Inflammatory macrophage treated with lipopolysaccharide for 1 hour (primary cell): ENCODE results near the gene DIP2C.

Source experiments
- DNase-seq, 2 donors: peaks; one replicate each; pipeline ENCODE4 v3.0.0-alpha.2; 2020 to 2022

The DIP2C gene

GRCh38 chr10:565676-566075 is 123.8 kb downstream of the DIP2C start:
- no peak for DNase-seq

DNA sequence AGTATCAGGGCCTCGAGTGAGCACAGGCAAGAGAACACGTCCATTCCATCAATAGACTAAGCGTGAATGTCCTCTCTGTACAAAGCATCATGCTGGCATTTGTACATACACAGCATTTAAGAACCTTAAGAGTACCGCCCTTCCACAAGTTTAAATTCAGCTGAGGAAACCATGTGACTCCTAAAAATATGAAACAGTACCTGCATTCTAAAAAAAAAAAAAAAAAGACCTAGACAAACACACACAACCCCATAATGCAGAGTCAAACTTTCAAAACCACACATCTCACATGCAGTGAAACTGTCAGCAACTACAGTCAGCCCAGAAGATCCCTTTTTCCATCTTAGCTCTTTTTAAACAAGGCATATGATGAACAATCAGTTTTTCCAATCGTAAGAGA is 124.3 kb downstream of the DIP2C start:
- DNase-seq, result no peak

GRCh38 chr10:563827-564226 is 125.6 kb downstream of the DIP2C start:
- DNase-seq, result no peak

- no peak for DNase-seq
These were observed 127.3 kb downstream of the DIP2C start for GRCh38 chr10:562142-562541.

GRCh38 chr10:561721-562120 is 127.7 kb downstream of the DIP2C start:
- no peak for DNase-seq

- no peak for DNase-seq
These were observed 129.0 kb downstream of the DIP2C start for GRCh38 chr10:560314-560992.

DNA sequence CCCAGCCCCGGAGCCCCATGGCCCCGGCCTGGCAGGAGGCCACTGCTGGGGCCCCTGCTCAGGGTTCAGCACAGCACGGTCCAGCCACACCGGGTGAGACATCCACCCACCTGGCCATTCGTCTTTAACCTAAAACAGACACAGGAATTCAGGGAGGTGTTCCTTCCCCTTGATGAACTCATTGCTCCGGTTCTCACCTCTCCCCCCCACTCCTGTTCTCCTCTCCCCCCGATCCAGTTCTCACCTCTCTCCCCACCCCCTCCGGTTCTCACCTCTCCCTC is 129.8 kb downstream of the DIP2C start:
- no peak for DNase-seq

- no peak for DNase-seq
These were observed 130.3 kb downstream of the DIP2C start for GRCh38 chr10:558891-559766.

DNA sequence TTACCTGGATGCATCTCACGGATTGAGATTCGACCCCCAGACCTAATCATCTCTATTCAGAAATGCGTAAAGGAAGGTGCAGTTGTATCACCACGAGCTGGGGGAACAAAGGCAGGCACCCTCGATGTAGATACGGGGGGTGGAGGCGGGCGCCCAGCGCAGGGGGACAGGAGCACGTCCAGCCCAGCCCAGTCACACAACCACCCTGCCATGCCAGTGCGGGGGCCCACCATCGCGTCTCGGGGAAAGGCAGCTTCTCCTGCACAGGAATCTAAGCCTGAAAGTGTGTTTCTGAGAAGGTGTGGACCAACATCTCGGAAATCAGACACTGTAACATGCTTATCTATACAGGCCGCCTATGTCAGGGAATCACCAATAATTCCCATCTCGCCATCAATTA is 131.1 kb downstream of the DIP2C start:
- no peak for DNase-seq

- DNase-seq, result no peak
These were observed 131.6 kb downstream of the DIP2C start for GRCh38 chr10:557792-558328.

GRCh38 chr10:556971-557637 is 132.4 kb downstream of the DIP2C start:
- no peak for DNase-seq

DNA sequence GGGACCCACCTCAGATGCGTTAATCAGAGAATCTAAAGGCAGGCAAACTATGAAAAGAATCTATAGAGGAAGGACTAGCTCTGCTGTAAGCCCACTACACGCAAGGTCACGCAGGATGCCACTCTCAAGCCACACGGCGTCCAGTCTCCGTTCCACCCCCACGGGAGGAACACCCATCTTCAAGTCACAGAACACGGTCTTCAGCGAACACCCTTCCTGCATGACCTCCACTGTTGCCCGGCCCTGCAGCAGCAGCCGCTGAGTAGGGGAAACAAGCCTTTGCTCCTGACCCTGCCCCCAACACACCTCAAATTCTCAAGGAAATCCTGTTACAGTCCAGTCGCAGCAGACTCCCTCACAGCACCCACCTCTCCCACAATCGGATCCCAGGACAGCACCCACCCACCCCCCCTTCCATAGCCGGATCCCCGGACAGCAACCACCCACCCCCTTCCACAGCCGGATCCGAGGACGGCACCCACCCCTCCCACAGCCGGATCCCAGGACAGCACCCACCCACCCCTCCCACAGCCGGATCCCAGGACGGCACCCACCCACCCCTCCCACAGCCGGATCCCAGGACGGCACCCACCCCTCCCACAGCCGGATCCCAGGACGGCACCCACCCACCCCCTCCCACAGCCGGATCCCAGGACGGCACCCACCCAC is 133.7 kb downstream of the DIP2C start:
- DNase-seq, result no peak

DNA sequence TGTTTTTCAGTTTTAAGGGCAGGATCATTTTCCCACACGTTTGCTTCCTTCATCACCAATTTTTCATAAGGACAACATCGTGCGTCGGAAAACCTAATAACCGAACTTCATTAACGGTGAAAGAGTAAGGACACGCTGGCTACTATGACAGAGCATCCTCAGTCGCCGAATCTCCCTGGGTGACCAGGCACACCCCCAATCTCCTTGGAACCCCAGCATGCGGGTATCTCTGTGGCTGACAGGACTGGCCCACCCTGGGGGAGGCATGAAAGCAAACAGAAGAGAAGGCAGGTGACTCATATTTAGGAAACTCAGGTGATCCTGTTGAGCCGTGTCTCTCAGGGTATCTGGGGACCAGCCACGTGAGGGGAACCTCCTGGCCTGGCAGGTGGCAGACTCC is 134.2 kb downstream of the DIP2C start:
- DNase-seq, result no peak

DNA sequence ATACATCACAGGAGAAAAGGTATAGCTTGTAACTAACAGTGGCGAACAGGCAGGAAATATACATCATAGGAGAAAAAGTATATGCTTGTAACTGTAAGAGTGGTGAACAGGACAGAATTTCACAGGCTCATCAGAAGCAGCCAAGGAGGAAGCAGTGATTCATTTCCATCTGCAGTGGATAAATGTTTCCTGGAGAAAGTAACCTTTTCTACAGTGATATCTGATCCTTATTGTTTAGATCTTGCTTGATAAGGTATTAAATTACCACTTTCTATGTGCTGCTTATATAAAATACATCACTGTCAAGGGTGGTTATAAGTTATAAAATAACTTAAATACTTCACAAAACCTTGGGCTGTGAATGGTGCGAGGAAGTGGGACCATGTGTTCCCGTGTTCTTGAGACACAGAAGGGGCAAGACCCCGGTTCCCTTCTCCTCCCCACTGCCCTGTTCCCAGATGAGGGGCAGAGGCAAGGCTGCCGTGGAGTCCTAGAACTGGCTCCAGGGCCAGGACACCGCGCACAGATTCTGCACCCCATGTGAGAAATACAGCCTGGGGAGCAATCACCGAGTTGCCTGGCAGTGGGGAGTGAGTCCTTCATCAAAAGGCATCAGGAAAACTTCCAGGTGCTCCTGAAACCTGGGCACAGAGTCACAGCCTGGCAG is 135.2 kb downstream of the DIP2C start:
- no peak for DNase-seq

GRCh38 chr10:553233-553632 is 136.2 kb downstream of the DIP2C start:
- no peak for DNase-seq

DNA sequence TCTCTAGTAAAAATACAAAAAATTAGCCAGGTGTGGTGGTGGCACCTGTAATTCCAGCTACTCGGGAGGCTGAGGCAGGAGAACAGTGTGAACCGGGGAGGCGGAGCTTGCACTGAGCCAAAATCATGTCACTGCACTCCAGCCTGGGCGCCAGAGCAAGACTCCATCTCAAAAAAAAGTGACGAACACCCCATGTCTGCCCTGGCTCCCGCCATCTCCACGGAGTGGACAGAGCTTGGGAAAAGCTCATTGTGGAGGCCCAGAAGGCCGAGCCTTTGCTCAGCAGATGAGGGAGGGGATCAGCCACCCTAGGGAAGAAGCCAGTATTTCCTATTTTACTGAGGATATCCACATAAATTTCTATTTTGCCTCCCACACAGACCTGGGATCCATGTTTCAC is 136.8 kb downstream of the DIP2C start:
- no peak for DNase-seq

DNA sequence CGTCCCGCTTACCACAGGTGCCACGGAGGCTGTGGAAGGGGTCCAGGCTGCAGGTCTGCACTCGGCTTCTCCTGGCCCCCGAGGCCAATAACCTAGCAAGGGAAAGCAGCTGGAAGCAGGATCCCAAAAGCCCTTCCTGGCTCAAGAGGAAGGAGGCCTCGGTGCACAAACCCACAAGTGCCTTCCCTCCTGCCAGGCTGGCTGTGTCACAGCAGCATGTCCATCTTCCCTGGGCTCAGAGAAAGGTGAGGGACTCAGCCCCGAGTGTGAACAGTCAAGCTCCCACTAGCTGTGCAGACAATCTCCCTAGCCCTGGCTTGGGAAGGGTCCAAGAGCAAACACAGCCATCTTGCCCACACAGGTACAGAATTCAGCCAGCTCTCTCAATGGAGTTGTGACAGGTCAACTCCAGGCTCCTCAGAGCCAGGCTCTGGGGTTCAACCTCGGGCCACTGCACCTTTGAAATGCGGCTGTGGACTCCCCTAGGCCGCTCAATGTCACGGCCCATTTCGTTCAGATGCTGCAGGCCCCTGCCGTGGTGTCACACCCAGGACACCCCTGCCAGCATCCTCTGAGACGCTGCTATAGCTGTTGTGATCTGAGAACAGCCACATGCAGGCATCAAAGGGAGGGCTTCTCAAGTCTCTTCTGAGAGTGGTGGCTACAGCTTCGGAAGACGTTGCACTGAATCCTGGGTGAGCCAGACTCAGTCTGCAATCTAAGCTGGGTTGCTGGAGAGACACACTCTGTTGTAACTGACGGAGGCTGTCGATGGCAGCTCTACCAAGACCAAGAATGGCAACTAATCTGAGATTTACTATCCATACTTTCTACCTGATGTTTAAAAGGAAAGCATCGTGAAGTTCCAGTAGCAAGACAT is 137.9 kb downstream of the DIP2C start:
- no peak for DNase-seq

DNA sequence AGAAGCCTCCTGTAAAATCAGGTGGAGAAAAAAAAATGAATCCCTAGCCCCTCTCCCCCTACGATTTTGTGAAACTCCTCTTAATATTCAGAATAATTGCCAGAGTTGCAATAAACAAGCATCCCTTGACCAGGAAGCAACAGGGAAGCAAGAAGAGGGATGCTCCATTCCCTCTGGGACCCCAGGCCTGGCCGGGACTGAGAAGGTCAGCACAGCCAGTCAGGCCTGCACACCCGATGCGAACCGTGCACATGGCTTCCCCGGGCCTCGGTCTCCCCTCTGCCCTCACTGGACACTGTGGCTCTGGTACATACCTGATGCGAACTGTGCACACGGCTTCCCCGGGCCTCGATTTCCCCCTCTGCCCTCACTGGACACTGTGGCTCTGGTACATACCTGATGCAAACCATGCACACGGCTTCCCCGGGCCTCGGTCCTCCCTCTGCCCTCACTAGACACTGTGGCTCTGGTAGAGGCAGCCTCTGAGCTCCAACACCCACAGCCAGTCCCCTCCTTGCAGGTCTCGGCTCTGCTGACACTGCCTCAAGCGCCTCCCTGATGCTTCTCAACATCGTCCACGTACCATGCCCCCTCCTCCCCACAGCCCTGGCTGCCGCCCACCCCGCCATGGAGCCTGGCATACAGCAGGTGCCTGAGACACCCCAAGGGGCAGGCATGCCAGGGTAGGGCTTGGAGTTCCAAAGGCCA is 138.6 kb downstream of the DIP2C start:
- DNase-seq, result no peak

GRCh38 chr10:549391-549790 is 140.1 kb downstream of the DIP2C start:
- no peak for DNase-seq

DNA sequence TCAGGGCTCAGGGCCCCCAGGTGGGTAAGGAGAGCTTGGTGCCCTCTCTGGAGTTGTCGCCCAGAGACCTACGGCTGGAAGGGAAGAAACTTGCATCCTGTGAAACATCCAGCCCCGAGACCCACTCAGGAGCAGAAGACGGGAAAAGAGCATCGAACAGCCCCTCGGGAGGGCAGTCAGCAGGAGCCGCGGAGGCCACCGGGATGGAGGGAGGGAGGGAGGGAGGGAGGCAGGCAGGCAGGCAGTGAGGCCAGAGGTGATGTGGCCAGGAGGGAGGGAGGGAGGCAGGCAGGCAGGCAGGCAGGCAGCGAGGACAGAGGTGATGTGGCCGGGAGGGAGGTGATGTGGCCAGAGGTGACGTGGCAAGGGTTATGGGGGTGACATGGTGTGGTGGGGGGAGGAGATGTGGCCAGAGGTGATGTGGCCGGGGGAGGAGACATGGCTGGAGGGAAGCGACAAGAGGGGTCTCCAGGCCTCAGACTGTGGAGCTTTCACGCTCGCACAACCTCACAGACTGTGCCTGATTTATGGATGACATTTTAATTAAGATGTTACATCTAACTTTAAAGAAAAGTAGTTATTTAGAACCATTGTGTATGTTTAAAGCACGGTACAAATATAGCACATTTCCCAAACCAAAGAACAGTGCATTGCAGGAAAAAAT is 141.1 kb downstream of the DIP2C start:
- DNase-seq, result no peak
